ELR (cell line): ENCODE results near the gene NKX2-8.
"Not testable (repeated sequence)": the region's sequence is repeated elsewhere in the genome, so short reads cannot be mapped to it uniquely, and the experiment has no call there.

Experiments
- DNase-seq: peaks from one replicate; pipeline ENCODE4 v3.0.0-alpha.2; 2015; ENCODE audit warnings: low read depth

NKX2-8 gene

DNA sequence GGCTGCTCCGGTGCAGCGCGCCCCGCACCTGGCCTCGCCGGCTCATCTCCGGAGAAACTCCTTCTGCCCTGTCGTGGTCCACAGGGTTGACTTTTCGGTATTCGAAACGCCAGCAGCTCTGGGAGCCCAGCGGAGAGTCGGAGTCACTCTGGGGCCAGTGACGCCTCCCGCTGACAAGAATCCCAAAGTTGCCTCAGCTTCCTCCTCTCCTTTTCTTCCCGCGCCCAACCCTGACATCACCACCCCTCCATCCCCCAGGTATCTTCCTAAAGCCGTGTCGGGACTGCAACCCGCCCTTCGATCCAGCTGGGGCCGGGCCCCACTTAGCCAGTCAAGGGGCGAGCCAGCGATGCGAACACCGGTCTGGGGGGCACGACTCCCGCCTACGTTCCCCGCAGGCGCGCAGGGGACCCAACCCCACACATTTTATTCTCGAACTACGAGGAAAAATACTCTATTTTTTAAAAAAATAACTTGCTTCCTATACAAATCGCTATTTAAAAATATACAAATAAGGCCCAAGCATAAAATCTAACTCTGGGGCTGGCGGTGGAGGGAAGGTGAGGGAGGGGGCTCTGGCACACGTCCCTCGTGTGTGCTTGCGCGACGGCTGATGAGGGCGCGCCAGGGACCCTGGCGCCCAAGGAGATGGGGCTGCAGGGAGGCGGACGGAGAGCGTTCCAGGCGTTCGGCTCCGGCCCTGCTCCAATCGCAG is 2.1 kb downstream of the NKX2-8 start:
- no peak for DNase-seq

DNA sequence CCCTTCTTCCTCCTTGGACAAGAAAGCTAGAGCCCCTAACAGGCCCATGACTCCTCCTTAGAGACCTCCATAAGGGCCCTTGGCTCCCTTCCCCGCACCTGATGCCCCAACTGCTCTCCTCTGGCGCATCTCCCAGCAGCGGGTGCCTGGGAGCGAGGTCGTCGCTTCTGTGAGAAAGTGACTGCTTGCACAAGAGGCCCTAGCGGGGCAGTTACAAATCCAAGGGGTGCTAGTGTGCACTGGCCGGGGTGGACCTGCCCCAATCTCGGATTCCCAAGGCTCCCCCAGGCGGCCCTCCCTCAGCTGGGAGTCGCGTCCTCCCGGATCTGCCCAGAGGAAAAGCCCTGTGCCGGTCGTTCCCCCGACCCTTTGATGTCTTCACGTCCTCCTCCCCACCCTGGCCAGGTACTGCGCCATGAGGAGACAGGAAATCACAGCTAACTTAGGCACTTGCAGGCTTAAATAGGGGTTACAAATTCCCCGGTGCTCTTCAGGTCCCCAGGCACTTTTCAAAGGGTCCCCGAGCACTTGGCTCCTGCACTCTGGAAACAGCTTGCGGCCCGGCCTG is 2.8 kb downstream of the NKX2-8 start:
- DNase-seq, result no peak

DNA sequence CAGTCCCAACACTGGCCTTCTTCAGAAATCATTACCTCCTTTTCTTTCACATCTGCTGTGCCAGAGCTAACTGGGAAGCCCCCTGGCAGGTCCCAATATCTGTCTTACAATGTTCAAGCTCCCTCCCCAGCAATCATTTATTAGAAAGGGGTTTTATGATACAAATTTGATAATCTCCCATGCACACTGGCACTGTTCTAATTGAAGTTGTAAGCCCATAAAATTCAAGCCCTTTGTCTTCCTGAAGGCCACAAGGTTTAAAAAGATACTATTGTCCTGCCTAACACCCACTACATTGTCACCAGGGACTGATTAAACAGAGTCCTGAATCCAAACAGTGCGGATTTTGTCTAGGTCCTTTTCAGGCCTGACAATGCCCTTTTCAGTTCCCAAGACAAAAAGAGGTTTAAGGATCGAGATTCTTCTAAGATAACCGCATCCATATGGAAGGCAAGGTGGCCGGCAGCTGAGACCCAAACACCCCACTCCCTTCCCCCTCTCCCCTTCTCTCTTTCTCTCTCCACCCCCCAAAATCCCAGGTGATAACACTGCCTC is 3.3 kb downstream of the NKX2-8 start:
- DNase-seq, result no peak

DNA sequence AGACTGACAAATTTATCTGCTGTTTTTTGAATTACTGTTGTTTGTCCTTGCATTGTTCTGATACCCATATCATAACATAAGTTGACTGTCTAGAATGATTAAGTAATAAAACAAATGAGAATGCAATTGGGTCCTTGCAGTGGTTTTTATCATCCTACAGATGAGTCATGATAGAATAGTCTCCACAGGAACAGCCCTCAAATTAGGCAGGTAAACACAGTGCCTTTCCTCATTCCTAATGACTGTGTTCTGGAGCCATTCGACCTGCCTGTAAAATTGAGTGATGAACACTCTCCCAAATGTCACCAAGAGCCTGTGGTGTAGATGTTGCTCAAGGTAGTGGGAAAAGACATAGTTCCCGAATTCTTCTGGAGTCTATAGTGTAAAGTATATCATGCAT is 12.3 kb downstream of the NKX2-8 start:
- DNase-seq, result no peak

DNA sequence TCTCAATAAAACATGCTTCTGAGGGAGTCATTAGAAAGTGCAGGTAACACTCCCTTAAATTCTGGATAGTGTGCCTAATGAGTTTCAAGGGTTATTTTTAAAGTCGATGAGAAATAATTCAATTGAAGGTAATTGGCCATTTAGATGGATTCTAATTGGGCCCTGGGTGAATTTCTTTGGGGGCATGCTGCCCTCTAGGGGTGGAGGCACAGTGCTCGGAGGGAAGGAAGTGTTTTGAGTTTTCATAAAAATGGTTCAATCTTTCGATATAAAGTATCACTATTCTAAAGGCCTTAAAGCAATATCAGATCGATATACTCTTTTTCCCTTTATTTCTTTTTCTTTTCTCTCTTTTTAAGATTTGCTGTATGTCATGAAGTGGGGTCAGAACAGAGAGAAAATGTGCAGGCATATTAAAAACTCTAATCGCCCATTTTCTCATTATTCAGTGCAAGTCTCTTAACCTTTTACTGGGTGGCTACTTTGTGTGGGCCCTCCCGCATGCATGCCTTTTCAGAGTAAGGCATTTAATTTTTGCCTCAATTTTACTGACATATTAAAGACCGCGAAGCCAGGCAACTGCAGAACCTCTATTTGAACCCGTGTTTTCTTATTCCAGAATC is 25.5 kb downstream of the NKX2-8 start:
- DNase-seq, result peak; percentile 45

DNA sequence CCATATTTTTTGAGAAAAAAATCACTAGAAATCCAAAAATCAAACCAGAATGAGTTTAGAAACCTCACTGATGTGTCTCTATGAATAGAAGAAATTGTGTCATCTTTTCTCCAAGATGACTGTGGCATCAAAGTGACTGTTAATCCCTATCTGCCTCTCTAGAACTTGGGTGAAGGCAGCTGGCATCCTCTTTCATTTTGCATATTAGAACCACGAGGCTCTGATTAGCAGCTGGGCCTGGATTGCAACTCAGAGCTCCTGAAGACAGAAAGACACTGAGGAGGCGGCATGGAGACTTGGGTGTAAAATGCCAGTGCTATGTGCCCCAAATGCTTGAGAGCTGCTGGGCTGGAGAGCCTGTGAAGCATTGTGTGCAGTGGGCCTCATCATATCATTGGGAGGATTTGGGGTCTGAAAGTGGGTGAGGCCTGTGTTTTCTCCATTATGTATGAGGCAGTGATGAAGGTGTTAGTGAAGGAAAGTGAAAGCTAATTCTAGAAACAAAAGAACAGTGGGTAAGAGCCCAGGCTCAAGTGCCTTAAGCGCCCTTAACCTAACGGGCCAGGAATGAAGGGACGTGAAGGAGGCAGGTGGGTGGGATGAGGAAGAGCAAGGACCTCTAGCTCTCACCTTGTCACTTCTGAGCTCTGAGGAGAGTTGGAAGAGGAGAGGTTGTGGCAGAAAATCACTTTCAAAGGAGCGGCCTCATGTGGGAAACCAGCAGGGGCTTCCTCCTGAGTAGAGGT is 26.2 kb downstream of the NKX2-8 start:
- no peak for DNase-seq

DNA sequence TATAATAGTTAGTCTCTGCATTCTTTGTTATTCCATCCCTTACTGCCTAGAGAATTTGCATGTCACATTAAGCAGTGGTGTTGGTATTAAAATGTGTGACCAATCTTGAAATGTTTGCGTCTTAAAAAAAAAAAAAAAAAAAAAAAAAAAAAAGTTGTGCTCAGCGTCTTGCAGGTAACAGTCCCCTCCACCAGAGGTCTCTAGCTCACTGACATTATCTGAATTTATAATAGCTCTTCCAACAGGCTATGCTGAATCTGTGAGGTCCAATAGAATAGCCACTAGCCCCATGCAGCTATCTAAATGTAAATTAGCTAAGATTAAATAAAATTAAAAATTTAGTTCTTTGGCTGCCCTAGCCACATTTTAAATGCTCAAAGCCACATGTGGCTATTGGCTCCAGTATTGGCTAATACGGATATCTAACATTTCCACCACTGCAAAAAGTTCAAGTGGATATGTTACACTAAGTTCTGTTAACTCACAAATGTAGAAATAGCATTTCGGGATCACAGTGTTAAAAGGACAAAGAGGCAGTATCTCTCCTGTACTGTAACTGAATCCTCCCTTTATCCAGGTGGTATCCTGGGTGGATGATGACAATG is 28.7 kb downstream of the NKX2-8 start:
- peak; percentile 66 for DNase-seq

DNA sequence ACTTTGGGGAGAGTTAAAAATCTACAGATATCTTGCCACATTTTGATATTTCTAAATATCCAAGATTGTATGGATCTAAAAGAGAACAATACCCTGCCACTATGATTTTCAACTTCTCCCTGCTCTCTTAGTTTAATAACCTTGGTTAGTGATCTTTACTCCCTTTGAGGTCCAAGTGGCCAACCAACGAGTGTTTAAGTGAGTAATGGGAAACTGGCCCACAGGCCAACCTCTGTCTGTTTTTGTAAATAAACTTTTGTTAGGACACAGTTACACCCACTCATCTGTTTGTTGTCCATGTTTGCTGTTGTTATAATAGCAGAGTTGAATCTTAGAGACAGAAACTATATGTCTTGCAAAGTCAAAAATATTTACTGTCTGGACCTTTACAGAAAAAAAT is 31.5 kb downstream of the NKX2-8 start:
- DNase-seq, result no peak

DNA sequence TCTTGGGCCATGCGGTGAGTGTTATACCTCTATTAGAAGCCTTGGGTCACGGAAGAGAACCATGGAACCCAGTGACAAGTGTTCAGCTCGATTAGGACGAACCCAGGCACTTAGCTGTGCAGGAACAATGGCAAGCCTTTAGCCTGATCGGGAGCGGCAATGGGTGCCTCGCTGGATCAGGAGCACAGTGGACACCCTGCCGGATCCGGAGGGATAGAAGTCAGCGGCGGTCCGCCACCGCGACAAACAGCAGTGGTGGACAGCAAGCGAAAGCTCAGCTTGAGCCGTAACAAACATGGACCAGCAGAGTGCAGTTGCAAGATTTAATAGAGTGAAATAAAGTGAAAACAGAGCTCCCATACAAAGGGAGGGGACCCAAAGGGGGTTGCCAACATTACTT is 38.1 kb downstream of the NKX2-8 start:
- not testable (repeated sequence) for DNase-seq

DNA sequence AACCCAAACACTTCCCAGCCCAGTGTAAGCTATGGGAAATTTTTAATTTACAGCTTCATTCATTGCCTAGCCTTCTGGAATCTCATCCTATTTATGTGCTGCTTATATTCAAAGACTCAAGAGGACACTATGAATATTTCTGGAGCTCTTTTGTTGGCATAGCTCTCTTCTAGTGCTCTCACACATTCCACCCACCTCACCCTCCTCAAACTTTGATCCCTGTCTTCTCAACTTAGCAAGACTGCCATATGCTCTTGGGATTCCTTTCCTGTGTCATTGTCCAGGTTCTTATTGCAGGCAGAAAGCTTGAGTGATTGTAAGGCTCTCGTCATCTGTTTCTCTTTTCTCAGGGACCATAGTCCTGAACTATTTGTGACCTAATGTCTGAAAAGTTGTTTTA is 44.4 kb downstream of the NKX2-8 start:
- DNase-seq, result no peak
